WERI-Rb-1 (cell line): Measurements from ENCODE around the gene MAST4.

Experiments
- DNase-seq: peaks from one replicate; pipeline ENCODE4 v3.0.0-alpha.2; 2020
- H3K27ac ChIP-seq: fragments of 250-450 bp; sonication (Bioruptor Pico); 2 replicates; pipeline ENCODE4 v1.5.1; 2020; ENCODE audit warnings: mild to moderate bottlenecking, moderate library complexity
- H3K27me3 ChIP-seq: fragments of 250-450 bp; sonication (Bioruptor Pico); 2 replicates; pipeline ENCODE4 v1.5.1; 2021; ENCODE audit warnings: mild to moderate bottlenecking, low read depth, moderate library complexity; ENCODE audit not compliant: insufficient read depth, severe bottlenecking
- H3K36me3 ChIP-seq: fragments of 250-450 bp; sonication (Bioruptor Pico); 2 replicates; pipeline ENCODE4 v1.5.1; 2020; ENCODE audit warnings: mild to moderate bottlenecking, moderate library complexity
- H3K4me3 ChIP-seq: 2 replicates; pipeline ENCODE4 v1.5.1; 2011; ENCODE audit warnings: low read depth, mild to moderate bottlenecking, control low read depth, low read length
- H3K9me3 ChIP-seq: fragments of 250-450 bp; sonication (Bioruptor Pico); 2 replicates; pipeline ENCODE4 v1.5.1; 2021; ENCODE audit warnings: mild to moderate bottlenecking, moderate library complexity; ENCODE audit not compliant: severe bottlenecking
- TF ChIP-seq, protein P1 (sequence below): IDR thresholded peaks from 2 replicates; pipeline ENCODE4 v1.5.1; 2011; ENCODE audit warnings: low read depth, mild to moderate bottlenecking, control low read depth, inconsistent platforms, low read length

The MAST4 gene

DNA sequence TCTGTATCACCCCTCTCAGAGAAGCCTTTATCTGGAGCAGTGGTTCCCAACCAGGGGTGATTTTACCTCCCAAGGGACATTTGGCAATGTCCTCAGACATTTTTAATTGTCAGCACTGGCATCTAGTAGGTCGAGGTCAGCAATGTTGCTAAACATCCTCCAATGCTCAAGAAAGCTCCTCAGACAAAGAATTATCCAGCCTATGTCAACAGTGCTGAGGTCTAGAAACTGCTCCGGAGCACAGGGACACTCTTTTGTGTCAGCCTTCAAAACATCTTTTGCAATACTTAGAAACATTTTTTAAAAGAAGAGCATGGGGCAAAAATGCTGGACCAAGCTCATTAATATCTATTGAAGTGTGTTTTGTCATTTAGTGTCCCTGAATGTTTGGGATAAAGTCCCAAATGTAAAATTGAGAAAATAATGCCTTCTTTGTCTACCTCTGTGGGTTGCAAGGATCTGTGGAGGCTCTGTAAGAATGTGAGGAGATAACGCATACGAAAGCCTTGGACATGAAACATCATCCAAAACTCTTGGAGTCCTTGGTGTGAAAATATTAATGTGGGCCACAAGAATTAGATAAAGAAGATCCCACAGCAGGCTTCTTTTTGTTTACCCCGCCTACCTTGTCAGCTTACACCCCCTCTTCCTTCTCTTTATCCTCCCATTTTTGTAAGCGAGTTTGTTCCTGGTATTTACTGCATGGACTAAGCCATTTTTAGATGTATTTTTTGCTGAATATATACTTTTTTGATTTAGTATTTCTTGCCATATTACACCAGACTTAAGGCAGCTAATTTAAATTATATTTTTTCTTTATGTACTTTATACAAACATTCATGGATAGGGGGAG is 406.9 kb downstream of the MAST4 start:
- no peaks in the 10 kb centered on the region for H3K27me3 ChIP-seq
- no peaks in the 10 kb centered on the region for H3K9me3 ChIP-seq
- H3K4me3 ChIP-seq: peak overlapping the region; percentile 93
- no peak overlapping the region for H3K27ac ChIP-seq
- TF ChIP-seq, protein P1, sequence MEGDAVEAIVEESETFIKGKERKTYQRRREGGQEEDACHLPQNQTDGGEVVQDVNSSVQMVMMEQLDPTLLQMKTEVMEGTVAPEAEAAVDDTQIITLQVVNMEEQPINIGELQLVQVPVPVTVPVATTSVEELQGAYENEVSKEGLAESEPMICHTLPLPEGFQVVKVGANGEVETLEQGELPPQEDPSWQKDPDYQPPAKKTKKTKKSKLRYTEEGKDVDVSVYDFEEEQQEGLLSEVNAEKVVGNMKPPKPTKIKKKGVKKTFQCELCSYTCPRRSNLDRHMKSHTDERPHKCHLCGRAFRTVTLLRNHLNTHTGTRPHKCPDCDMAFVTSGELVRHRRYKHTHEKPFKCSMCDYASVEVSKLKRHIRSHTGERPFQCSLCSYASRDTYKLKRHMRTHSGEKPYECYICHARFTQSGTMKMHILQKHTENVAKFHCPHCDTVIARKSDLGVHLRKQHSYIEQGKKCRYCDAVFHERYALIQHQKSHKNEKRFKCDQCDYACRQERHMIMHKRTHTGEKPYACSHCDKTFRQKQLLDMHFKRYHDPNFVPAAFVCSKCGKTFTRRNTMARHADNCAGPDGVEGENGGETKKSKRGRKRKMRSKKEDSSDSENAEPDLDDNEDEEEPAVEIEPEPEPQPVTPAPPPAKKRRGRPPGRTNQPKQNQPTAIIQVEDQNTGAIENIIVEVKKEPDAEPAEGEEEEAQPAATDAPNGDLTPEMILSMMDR: no peak
- H3K36me3 ChIP-seq: no peaks in the 10 kb centered on the region
- DNase-seq: no peak

DNA sequence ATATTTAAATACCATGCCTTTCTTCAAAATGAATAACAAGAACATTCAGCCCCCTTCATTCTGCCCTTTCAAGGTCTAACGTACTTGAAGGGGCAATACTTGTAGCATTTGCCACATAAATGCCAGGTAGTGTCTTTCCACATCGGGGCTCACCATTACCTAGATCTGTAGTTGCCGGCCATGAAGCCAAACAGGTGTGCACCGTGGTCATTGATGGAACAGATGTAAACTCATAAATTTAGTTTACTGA is 407.4 kb downstream of the MAST4 start:
- Histone ChIP-seq H3K27me3 (no peaks in the 10 kb centered on the region), H3K27ac (peak overlapping the region; percentile 72), H3K9me3 (no peaks in the 10 kb centered on the region), H3K36me3 (no peaks in the 10 kb centered on the region), H3K4me3 (peak overlapping the region; percentile 93)
- TF ChIP-seq, protein P1: no peak
- no peak for DNase-seq

DNA sequence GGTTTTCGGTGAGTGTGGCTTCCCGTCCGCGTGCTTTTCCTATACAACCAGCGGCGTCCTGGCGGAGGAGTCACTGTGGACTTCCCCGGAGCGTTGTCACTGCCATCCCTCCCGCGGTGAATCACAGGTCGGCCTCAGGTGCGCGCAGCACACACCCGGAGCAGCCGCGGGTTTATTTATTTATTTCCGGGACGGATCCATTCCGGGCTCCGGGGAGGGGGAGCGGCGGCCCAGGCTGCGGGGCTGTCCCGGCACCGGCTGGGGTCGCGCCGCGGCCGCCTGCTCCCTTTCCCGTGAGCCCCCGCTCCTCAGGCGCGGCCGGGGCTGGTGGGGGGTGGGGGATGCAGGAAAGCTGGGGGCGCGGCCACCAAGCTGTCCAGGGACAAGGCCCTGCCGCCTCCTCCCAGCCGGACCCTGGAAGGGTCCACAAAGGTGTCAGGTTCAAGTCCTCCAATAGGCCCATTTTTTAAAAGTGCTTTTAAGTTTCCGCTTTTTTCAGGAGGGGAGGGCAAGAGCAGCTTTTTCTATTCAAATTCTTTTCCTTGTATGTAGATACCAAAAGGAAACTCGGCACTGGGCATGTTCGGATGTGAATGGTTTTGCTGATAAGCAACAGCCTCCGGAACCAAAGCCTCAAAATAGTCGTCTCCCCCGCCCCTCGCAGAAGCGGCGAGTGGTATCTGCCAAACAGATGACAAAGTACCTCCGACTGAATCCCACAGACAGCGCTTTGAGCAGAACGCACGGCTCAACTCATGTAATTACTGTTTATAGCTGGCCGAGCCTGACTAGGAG is 407.9 kb downstream of the MAST4 start:
- peak; percentile 86 for DNase-seq
- TF ChIP-seq, protein P1: no peak
- Histone ChIP-seq H3K27ac (peak overlapping the region; percentile 72), H3K27me3 (no peaks in the 10 kb centered on the region), H3K4me3 (peak overlapping the region; percentile 93), H3K36me3 (no peaks in the 10 kb centered on the region), H3K9me3 (no peaks in the 10 kb centered on the region)

DNA sequence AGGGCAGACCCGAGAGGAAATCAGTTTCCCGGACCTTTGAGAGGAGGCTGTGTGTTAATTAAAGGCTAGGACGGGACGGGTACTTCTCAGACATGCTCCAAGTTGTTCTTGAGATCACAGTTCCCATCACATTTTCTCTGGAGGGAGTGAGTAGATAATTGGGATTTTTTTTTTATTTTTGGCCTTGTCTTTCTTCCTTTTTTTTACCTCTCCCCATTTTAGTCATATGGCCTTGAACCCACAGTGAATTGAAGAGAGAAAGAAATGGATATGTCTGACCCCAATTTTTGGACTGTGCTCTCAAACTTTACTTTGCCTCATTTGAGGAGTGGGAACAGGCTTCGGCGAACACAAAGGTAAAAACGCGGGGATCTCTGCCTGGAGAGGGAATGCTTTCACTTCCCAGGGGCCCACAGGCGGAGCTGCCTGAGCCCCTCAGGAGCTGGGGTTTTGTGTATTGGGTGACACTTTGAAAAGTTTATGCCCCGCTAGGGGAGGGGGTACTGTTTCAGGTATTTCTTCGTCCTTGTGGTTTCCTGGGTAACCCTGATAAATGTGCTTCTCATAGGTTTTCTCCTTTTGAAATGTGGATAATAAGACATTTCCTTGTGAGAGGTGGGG is 408.6 kb downstream of the MAST4 start:
- TF ChIP-seq, protein P1: no peak
- peak overlapping the region; percentile 72 for H3K27ac ChIP-seq
- H3K36me3 ChIP-seq: no peaks in the 10 kb centered on the region
- H3K27me3 ChIP-seq: no peaks in the 10 kb centered on the region
- peak overlapping the region; percentile 93 for H3K4me3 ChIP-seq
- H3K9me3 ChIP-seq: no peaks in the 10 kb centered on the region
- DNase-seq: no peak

DNA sequence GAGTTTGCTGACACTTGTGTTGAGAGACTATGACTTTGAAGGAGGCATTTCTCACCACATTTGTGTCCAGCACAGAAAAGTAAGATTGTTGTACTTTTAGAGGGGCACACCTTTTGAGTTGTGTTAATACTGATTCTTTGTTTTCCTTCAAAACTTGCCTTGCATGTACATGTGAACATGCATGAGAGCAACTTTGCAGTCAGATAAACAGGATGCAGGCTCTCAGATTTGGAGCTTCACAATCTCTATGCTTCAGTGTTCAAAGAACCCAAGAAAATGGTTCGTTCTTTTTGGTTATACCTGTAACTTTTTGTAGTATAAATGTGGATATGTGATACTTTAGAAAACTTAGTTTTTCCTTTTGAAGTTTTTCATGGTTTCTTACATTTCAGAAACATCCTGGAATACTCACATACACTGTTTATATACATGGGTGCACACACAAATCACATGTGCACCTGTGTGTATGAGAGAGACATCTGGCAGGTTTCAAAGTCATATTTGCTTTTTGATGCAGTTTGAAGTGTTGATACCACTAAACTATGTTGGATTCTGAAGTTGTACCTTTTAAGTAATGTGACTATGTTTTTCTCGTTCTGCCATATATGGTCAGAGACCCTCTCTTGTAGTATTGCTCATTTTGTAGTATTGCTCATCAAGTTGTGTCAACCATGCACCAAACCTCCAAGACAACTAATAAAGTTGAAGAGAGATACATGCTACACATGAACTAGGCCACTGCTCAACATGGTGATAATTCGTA is 409.7 kb downstream of the MAST4 start:
- TF ChIP-seq, protein P1: no peak
- DNase-seq: no peak
- Histone ChIP-seq H3K9me3 (no peaks in the 10 kb centered on the region), H3K27me3 (no peaks in the 10 kb centered on the region), H3K36me3 (no peaks in the 10 kb centered on the region), H3K27ac (no peak overlapping the region), H3K4me3 (no peak overlapping the region)
